ES-I3 (cell line): ENCODE results near the gene BPIFB2.

Experiments used
- H3K36me3 ChIP-seq: 2 replicates; pipeline ENCODE4 v1.6.1; 2013; ENCODE audit warnings: mild to moderate bottlenecking, low read length, control low read depth, moderate library complexity; ENCODE audit not compliant: insufficient read depth
- H3K4me1 ChIP-seq: 2 replicates; pipeline ENCODE4 v1.6.1; 2013; ENCODE audit warnings: mild to moderate bottlenecking, control low read depth, low read length; ENCODE audit not compliant: insufficient read depth
- H3K9ac ChIP-seq: 2 replicates; pipeline ENCODE4 v1.6.1; 2013; ENCODE audit warnings: low read depth, mild to moderate bottlenecking, low read length, moderate library complexity
- H3K9me3 ChIP-seq: 2 replicates; pipeline ENCODE4 v1.6.1; 2013; ENCODE audit warnings: mild to moderate bottlenecking, low read length, moderate library complexity; ENCODE audit not compliant: control insufficient read depth, insufficient read depth

BPIFB2 gene

DNA sequence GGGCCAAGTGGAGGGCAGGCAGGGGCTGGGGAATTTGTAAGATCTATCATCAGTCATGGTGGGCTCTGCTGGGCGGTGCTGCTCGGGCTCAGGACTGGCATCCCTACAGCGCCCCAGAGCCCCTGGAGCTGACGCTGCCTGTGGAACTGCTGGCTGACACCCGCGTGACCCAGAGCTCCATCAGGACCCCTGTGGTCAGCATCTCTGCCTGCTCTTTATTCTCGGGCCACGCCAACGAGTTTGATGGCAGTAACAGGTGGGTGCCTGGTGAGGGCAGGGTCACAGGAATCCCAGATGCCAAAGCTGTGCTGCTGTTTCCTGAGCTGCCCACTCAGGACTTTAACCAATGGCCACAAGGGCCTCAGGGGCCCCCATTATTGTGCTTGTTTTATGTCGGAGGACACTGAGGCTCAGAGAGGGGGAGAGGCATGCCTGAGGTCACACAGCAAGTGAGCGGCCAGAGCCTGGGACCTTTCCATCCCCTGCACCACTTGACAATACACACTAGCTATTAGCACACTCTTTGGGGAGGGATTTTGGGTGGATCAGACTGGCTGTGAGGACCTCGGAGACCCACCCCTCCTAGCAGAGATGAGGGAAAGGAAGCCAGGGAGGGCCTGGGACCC lies 6.3 kb downstream of the BPIFB2 start:
- H3K9ac ChIP-seq = no peak overlapping the region
- H3K9me3 ChIP-seq = no peaks in the 10 kb centered on the region
- peaks cover 6% of the 10 kb centered on the region; the same call in 1 of the 2 replicates for H3K4me1 ChIP-seq
- H3K36me3 ChIP-seq = no peaks in the 10 kb centered on the region

DNA sequence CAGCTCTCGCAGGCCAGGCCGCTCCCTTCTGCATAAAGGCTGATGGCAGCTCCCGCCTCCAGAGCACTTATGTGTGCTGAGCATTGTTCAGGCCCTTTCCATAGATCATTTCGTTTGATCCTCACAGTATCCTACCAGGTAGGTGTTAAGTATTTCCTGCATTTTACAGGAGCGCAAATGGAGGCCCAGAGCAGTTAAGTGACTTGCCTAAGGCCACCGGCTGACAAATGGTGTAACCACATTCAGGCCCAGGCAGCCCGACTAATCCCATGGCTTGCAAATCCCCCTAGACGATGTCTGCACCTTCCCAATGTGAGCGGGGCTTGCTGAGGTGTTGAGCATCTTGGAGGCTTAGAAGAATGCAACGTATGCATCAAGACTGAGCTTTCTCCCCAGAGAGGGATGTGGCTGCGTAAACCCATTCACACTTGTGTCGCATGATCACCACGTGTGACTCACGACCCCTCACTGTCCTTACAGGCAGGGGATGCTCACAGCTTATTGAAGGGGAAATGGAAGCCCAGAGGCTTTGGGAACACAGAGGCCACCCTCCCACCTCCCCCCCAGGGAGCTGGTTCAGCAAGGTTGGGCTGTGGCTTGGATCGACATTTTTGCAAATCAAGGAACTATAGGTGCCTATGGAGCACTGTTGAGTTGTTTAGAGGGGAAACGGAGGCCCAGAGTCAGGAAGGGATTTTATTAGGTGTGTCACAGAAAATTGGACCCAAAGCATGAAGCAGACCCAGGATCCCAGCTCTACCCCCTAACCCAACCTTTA lies 7.0 kb downstream of the BPIFB2 start:
- H3K4me1 ChIP-seq = peaks cover 6% of the 10 kb centered on the region; the same call in 1 of the 2 replicates
- H3K9ac ChIP-seq = no peak overlapping the region
- no peaks in the 10 kb centered on the region for H3K9me3 ChIP-seq
- H3K36me3 ChIP-seq = no peaks in the 10 kb centered on the region

DNA sequence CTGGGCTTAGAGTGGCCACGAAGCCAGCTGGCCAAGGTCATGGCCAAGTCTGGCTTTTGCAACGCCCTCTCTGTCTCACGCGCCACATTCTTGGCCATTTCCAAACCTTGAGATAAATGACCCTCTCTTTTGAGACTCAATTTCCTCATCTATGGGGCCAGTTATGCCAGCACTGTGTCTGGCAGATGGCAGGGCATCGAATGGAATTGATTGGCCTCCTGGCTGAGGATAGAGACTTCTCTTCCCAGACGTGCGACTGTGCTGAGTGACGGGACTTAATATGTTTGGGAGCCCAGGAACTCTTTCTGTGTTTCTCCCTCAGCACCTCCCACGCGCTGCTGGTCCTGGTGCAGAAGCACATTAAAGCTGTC lies 7.6 kb downstream of the BPIFB2 start:
- H3K9ac ChIP-seq = no peak overlapping the region
- H3K4me1 ChIP-seq = peaks cover 6% of the 10 kb centered on the region; the same call in 1 of the 2 replicates
- no peaks in the 10 kb centered on the region for H3K36me3 ChIP-seq
- no peaks in the 10 kb centered on the region for H3K9me3 ChIP-seq

DNA sequence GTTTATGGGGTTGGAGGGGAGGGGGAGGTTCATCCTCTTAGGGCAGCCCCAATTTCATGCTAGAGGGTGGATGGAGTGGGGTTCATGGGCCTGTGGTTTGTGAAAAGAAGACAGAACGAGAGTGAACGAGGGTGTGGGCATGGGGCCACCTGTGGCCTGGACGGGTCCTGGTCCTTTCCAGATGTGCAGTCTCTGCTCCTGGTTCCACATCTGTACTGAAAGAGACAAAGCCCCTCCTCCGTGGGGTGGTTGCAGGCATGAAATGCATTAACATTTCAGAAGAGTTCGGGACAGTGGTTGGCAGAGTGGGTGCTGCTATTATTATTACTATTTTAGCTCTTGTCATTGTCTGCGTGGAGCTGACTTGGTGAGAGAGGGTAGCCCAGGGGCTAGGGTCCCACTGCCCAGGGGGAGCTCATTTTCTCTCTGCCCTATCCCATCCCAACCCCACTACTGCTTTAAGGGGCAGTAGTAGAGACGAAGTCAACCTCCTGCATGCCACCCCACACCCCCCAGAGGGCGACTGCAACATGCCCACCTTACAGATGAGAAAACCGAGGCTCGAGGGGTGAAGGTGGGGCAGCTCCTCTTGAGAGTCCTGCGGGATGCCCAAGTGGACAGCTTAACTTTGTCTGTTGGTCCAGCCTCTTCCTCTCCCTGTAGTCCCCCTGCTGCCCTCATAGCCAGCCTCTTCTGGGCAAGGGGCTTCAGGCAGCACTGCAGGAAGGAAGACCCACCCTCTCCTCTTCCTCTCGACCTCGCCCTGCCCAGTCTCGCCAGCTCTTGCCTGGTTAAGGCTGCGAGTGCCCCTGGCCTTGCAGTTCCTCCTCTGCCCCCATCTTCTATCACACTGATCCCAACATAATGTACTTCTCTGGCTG lies 8.4 kb downstream of the BPIFB2 start:
- Histone ChIP-seq H3K9ac (no peak overlapping the region), H3K9me3 (no peaks in the 10 kb centered on the region), H3K4me1 (peaks cover 6% of the 10 kb centered on the region; the same call in 1 of the 2 replicates), H3K36me3 (no peaks in the 10 kb centered on the region)

DNA sequence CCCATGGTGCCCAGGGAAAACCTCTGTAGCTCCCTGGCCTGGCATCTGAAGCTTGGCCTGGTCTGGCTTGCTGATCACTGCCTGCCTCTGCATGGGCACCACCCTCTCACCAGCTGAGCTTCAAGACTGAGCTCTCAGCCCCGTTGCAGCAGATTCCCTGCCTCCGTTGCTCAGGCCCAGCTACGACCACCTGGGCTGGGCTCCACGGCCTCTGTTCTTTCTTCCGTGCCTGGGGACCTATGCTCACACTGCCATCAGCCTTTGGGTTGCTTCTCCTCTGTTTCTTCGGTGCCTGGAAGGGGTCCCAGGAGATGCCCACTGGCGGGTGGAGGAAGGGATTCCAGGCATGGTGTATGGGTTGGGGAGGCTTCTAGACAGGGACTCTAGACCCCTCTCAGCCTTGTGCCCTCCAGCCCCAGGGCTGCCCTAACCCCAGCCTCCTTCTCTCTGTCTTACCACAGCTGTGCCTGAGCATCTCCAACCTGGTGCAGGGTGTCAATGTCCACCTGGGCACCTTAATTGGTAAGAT lies 9.1 kb downstream of the BPIFB2 start:
- Histone ChIP-seq H3K9ac (no peak overlapping the region), H3K36me3 (no peaks in the 10 kb centered on the region), H3K9me3 (no peaks in the 10 kb centered on the region), H3K4me1 (peaks cover 6% of the 10 kb centered on the region; the same call in 1 of the 2 replicates)

DNA sequence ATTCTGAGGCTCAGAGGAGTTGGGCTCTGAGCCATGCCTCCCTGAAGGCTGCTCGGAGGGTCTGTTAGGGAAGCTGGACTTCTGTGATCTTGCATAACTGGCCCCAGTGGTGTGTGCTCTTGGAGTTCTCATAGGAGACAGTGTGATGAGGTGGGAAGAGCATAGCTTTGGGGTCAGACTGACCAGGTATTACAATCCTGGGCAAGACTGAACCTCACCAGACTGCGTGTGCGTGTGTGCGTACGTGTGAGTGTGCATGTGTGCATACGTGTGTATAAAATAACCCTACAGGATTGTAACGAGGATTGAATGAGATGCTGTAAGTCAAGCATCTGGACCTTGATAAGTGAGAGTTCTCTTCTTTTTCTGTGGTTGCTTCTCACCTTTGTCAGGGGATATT lies 10.0 kb downstream of the BPIFB2 start:
- H3K36me3 ChIP-seq = no peaks in the 10 kb centered on the region

DNA sequence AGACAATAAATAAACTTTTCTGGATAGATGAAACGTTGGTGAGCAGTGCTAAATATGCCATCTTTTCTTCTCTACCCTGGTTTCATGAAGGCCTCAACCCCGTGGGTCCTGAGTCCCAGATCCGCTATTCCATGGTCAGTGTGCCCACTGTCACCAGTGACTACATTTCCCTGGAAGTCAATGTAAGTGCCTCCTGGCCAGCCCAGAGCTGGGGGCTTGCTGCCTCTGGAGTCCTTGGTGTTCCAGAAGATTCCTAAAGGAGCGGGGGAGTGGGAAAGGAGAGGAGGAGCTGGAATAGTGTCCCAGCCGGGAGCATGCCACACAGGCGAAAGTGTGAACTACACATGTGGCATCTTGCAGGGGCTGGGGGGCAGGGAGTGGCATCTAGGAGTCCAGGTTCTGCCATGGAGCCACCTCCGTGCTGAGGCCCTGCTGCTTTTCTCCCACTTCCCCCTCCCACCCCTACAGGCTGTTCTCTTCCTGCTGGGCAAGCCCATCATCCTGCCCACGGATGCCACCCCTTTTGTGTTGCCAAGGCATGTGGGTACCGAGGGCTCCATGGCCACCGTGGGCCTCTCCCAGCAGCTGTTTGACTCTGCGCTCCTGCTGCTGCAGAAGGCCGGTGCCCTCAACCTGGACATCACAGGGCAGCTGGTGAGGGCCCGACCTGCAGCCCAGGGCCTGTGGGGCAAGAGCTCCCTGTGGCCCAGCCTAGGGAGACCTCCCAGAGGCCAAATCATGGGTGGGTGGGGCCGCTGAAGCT lies 10.8 kb downstream of the BPIFB2 start:
- no peaks in the 10 kb centered on the region for H3K36me3 ChIP-seq
- no peak overlapping the region for H3K9ac ChIP-seq
- H3K9me3 ChIP-seq = no peaks in the 10 kb centered on the region
- peaks cover 6% of the 10 kb centered on the region; the same call in 1 of the 2 replicates for H3K4me1 ChIP-seq

More for the DNA sequence above, 10.0 kb downstream of the BPIFB2 start:
- Histone ChIP-seq H3K4me1 (peaks cover 6% of the 10 kb centered on the region; the same call in 1 of the 2 replicates), H3K9me3 (no peaks in the 10 kb centered on the region), H3K9ac (no peak overlapping the region)

DNA sequence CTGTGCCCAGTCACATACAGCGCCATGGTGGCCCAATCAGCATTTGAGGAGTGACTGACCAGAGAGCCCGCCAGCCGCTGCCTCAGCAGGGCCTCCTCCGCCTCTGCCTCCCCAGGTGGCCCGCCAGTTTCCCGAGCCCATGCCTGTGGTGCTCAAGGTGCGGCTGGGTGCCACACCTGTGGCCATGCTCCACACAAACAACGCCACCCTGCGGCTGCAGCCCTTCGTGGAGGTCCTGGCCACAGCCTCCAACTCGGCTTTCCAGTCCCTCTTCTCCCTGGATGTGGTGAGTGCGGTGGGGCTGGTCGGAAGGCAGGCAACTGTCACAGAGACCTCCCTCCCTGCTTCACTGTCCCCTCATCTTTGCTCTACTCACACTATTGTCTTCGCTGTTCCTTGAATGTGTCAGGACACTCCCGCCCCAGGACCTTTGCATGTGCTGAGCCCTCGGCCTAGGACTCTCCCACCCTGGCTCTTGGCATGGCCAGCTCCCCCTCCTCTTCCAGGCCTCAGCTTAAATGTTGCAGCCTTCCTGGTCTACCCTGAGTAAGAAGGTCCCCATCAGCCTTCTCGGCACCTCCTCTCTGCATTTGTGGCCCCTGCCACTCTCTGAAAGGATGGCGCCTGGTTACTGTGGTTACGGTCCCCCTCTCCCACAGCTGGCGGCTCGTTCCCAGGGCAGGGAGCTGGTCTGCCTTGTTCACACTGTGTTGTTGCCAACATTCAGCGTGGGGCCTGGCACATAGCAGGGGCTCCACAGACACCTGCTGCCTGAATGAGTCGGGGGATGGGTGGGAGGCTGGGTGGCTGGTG lies 12.2 kb downstream of the BPIFB2 start:
- no peaks in the 10 kb centered on the region for H3K9me3 ChIP-seq
- no peak overlapping the region for H3K9ac ChIP-seq
- no peaks in the 10 kb centered on the region for H3K36me3 ChIP-seq
- peaks cover under 1% of the 10 kb centered on the region; the same call in 1 of the 2 replicates for H3K4me1 ChIP-seq

DNA sequence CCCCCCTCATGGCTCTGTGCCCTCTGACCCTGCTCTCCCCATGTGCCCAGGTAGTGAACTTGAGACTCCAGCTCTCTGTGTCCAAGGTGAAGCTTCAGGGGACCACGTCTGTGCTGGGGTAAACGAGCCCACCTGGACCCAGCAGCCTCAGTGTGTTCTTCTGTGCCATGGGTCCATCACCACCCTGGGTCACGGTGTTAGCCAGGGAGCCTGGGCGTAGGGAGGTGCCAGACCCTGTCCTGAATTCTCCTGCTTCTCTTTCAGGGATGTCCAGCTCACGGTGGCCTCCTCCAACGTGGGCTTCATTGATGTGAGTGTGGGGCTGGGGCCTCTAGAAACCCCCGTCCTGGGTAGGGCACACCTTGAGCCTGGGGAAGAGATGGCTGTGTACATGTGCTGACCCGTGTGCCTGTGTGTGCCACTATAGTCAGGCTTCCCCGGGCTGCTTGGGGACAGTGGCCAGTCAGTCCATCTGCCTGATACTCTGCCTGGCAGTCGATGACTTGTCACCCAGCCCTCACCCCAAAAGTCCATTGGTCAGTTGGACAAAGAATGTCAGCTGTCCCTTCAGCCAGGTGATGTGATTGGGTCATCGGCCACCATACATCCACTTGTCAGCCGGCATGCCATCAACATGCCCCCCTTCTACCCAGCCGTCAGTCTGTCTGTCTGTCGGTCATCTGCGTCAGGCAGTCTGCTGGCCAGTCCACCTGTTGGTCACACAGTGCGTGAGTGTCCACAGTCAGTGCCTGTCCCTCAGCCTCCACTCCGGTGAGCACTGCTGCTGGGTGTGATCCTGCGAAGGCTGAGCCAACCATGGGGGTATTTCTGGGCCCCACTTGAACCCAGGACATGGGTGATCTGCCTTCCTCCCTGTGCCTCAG lies 13.0 kb downstream of the BPIFB2 start:
- H3K9me3 ChIP-seq = no peaks in the 10 kb centered on the region
- H3K4me1 ChIP-seq = no peaks in the 10 kb centered on the region
- H3K9ac ChIP-seq = no peak overlapping the region
- H3K36me3 ChIP-seq = no peaks in the 10 kb centered on the region

DNA sequence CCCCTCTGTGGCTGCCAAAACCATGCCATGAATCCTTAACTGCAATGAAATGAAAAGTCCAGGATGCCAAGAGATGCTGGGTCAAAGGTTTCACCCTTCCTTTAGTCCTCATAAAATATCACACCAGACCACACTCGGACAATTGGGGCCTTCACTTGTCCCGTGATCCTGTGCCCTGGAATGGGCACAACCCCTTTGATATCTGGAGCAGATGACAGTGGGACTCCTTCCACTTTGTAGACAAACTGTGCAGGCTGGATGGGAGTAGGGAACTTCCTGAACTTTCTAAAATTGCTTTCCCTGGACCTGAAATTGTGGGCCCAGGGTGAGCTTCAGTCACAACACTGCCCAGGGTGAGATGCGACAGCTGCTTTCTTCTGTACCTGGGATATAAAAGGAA lies 14.4 kb downstream of the BPIFB2 start:
- H3K4me1 ChIP-seq = no peaks in the 10 kb centered on the region
- H3K9ac ChIP-seq = no peak overlapping the region
- no peaks in the 10 kb centered on the region for H3K9me3 ChIP-seq
- H3K36me3 ChIP-seq = no peaks in the 10 kb centered on the region

DNA sequence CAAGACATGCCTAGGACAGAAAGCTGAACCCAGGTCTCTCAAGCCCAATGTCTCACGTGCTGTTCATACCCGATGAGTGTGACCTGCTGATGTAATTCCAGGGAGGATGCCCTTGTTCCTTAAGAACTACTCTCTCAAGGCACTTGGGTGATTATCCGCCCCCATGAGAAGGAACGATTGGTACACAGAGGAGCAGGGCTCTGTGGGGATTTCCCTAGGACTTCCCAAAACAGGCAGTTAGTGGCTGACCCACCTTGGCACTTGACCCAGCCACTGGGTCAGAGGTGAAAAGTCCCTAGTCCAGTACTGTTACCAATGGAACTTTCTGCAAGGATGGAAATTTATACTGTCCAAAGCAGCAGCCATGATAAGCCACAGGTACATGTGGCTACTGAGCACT lies 14.8 kb downstream of the BPIFB2 start:
- no peak overlapping the region for H3K9ac ChIP-seq
- no peaks in the 10 kb centered on the region for H3K9me3 ChIP-seq
- no peaks in the 10 kb centered on the region for H3K4me1 ChIP-seq
- no peaks in the 10 kb centered on the region for H3K36me3 ChIP-seq

DNA sequence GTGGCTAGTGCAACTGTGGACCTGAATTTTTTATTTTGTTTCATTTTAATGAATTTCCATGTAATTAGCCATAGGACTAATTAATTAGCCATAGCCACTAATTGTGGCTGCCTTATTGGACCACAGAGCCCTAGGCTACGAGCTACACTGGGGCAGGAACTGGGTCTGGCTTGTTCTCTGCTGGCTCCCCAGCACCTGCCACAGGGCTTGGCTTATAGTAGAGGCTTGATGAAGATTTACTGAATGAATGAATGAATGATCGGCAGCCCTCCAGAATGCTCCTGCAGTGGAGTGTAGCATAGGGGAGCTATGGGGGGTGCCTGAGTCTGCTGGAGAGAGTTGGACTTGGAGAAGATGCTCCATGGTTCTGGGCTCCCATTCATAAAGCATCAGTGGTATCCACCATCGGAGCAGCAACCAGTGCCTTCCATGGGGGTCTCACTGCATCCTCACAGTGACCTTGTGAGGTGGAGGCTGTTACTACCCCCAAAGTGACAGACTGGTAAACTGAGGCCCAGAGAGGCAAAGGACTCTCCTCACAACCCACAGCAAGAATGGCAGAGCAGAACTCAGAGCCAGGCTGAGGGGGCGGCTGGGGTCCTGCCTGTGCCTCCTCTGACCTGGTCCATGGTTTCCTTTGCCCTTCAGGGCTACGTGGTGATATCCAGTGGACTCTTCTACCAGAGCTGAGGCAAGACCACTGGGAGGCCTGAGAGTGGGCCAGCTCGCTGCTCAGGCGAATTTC lies 15.4 kb downstream of the BPIFB2 start:
- Histone ChIP-seq H3K9ac (no peak overlapping the region), H3K4me1 (no peaks in the 10 kb centered on the region), H3K9me3 (no peaks in the 10 kb centered on the region), H3K36me3 (no peaks in the 10 kb centered on the region)
